HFFc6 (cell line): ENCODE data around the gene FNDC3B. TPM values are rescaled to one million over a fixed set of nuclear protein-coding genes. Genes with fewer than 3 reads are reported as not detected.

Experiments
- DNase-seq: peaks from one replicate; pipeline ENCODE4 v3.0.0-alpha.2; 2018
- H3K27ac Mint-ChIP-seq: 2 replicates; pipeline ENCODE4 v1.8.0; 2020; ENCODE audit warnings: mild to moderate bottlenecking, mixed read lengths
- H3K27me3 Mint-ChIP-seq: 2 replicates; pipeline ENCODE4 v1.8.0; 2021; ENCODE audit warnings: mild to moderate bottlenecking, moderate library complexity, mixed read lengths; ENCODE audit not compliant: insufficient read depth
- H3K36me3 Mint-ChIP-seq: 2 replicates; pipeline ENCODE4 v1.8.0; 2021; ENCODE audit warnings: low read depth, mixed read lengths
- H3K4me1 Mint-ChIP-seq: 2 replicates; pipeline ENCODE4 v1.8.0; 2020; ENCODE audit warnings: low read depth, mixed read lengths
- H3K4me3 Mint-ChIP-seq: 2 replicates; pipeline ENCODE4 v1.8.0; 2020; ENCODE audit warnings: mild to moderate bottlenecking, moderate library complexity, mixed read lengths
- H3K9me3 Mint-ChIP-seq: 2 replicates; pipeline ENCODE4 v1.8.0; 2020; ENCODE audit warnings: mild to moderate bottlenecking, mixed read lengths
- CTCF ChIP-seq: fragments of 200-600 bp; sonication (generic); IDR thresholded peaks from 2 replicates; pipeline ENCODE4 v1.5.0; 2021; ENCODE audit warnings: antibody characterized with exemption, mild to moderate bottlenecking
- total RNA-seq, 6 experiments: library from RNA; stranded (reverse); fragmentation: NEBNext Ultra II Directional; extraction: Animal tissue kit (Norgen Biotek cat#: 25700); gene quantifications; 2 replicates in 1 of 6; 3 replicates in 5 of 6; pipeline ENCODE4 v1.2.3, GENCODE V29; 2021

Gene FNDC3B
- total RNA-seq, 6 experiments from 2014 or later, result 133 to 192 (median 155) TPM

GRCh38 chr3:172388412-172389078 is 349.2 kb downstream of the FNDC3B start:
- H3K27me3 Mint-ChIP-seq, result peaks cover 8% of the 10 kb centered on the region; the same call in 1 of the 2 replicates
- H3K27ac Mint-ChIP-seq, result no peak overlapping the region
- no peaks in the 10 kb centered on the region for H3K9me3 Mint-ChIP-seq
- H3K36me3 Mint-ChIP-seq, result peaks cover 14% of the 10 kb centered on the region
- TF ChIP-seq CTCF, result no peak
- no peak for DNase-seq
- peaks cover 12% of the 10 kb centered on the region for H3K4me1 Mint-ChIP-seq
- H3K4me3 Mint-ChIP-seq, result no peak overlapping the region

- peaks cover 12% of the 10 kb centered on the region for H3K4me1 Mint-ChIP-seq
- DNase-seq, result no peak
- no peaks in the 10 kb centered on the region for H3K9me3 Mint-ChIP-seq
- no peak for TF ChIP-seq CTCF
- peaks cover 8% of the 10 kb centered on the region; the same call in 1 of the 2 replicates for H3K27me3 Mint-ChIP-seq
- H3K36me3 Mint-ChIP-seq, result peaks cover 19% of the 10 kb centered on the region
- H3K4me3 Mint-ChIP-seq, result no peak overlapping the region
- H3K27ac Mint-ChIP-seq, result peak overlapping the region; percentile 22; the same call in 1 of the 2 replicates
Measured at GRCh38 chr3:172390792-172391191, 351.4 kb downstream of the FNDC3B start.

- Mint-ChIP-seq H3K4me1 (peaks cover 12% of the 10 kb centered on the region), H3K9me3 (no peaks in the 10 kb centered on the region), H3K27ac (no peak overlapping the region; the same call in 1 of the 2 replicates), H3K36me3 (peaks cover 19% of the 10 kb centered on the region), H3K27me3 (peaks cover 8% of the 10 kb centered on the region; the same call in 1 of the 2 replicates), H3K4me3 (no peak overlapping the region)
- DNase-seq, result no peak
- TF ChIP-seq CTCF, result no peak
Measured at GRCh38 chr3:172391592-172392302, 352.4 kb downstream of the FNDC3B start.

GRCh38 chr3:172394692-172395091 is 355.3 kb downstream of the FNDC3B start:
- H3K36me3 Mint-ChIP-seq, result peaks cover 19% of the 10 kb centered on the region
- H3K4me1 Mint-ChIP-seq, result peaks cover 12% of the 10 kb centered on the region
- H3K9me3 Mint-ChIP-seq, result no peaks in the 10 kb centered on the region
- H3K4me3 Mint-ChIP-seq, result no peak overlapping the region
- no peak overlapping the region for H3K27ac Mint-ChIP-seq
- no peak for DNase-seq
- H3K27me3 Mint-ChIP-seq, result peaks cover 8% of the 10 kb centered on the region; the same call in 1 of the 2 replicates
- TF ChIP-seq CTCF, result no peak

GRCh38 chr3:172396400-172396799 is 357.0 kb downstream of the FNDC3B start:
- H3K4me3 Mint-ChIP-seq, result no peak overlapping the region
- DNase-seq, result no peak
- TF ChIP-seq CTCF, result no peak
- H3K27ac Mint-ChIP-seq, result no peak overlapping the region
- peaks cover 28% of the 10 kb centered on the region for H3K36me3 Mint-ChIP-seq
- no peaks in the 10 kb centered on the region for H3K9me3 Mint-ChIP-seq
- peaks cover 12% of the 10 kb centered on the region for H3K4me1 Mint-ChIP-seq
- H3K27me3 Mint-ChIP-seq, result peaks cover 8% of the 10 kb centered on the region
